Neural crest cell (in vitro differentiated cells): ENCODE results near the gene TDRD15. TPM values are rescaled to one million over a fixed set of nuclear protein-coding genes. Genes with fewer than 3 reads are reported as not detected.

Source experiments
- DNase-seq: peaks from one replicate; pipeline ENCODE4 v3.0.0; 2021; ENCODE audit warnings: low read depth, mixed read lengths, low spot score
- H3K27ac Mint-ChIP-seq: one replicate; pipeline ENCODE4 v1.8.0; 2021; ENCODE audit warnings: mild to moderate bottlenecking, mixed read lengths; ENCODE audit not compliant: unreplicated experiment
- H3K27me3 Mint-ChIP-seq: 2 replicates; pipeline ENCODE4 v1.8.0; 2021; ENCODE audit warnings: low read depth, mild to moderate bottlenecking, mixed read lengths
- H3K36me3 Mint-ChIP-seq: 2 replicates; pipeline ENCODE4 v1.8.0; 2021; ENCODE audit warnings: low read depth, mild to moderate bottlenecking, mixed read lengths
- H3K4me1 Mint-ChIP-seq: 2 replicates; pipeline ENCODE4 v1.8.0; 2021; ENCODE audit warnings: mixed read lengths
- H3K4me3 Mint-ChIP-seq: one replicate; pipeline ENCODE4 v1.8.0; 2021; ENCODE audit warnings: mild to moderate bottlenecking, mixed read lengths
- H3K9me3 Mint-ChIP-seq: 2 replicates; pipeline ENCODE4 v1.8.0; 2021; ENCODE audit warnings: mixed read lengths
- total RNA-seq: library from RNA; stranded (reverse); gene quantifications from 2 replicates; pipeline ENCODE4 v1.2.1, GENCODE V29; 2021
- TF ChIP-seq, protein P1 (sequence below): fragments of 200-600 bp; sonication (generic); conservative IDR thresholded peaks from 2 replicates; pipeline ENCODE4 v1.5.0; 2021; ENCODE audit warnings: antibody characterized with exemption, mild to moderate bottlenecking

TDRD15 gene
- total RNA-seq, 1 donor from 2014 or later: not detected

- no peak overlapping the region for H3K4me3 Mint-ChIP-seq
- no peak for DNase-seq
- no peaks in the 10 kb centered on the region for H3K27me3 Mint-ChIP-seq
- H3K9me3 Mint-ChIP-seq: no peaks in the 10 kb centered on the region
- H3K27ac Mint-ChIP-seq: no peak overlapping the region
- peaks cover 2% of the 10 kb centered on the region for H3K36me3 Mint-ChIP-seq
- no peaks in the 10 kb centered on the region for H3K4me1 Mint-ChIP-seq
- TF ChIP-seq, protein P1, sequence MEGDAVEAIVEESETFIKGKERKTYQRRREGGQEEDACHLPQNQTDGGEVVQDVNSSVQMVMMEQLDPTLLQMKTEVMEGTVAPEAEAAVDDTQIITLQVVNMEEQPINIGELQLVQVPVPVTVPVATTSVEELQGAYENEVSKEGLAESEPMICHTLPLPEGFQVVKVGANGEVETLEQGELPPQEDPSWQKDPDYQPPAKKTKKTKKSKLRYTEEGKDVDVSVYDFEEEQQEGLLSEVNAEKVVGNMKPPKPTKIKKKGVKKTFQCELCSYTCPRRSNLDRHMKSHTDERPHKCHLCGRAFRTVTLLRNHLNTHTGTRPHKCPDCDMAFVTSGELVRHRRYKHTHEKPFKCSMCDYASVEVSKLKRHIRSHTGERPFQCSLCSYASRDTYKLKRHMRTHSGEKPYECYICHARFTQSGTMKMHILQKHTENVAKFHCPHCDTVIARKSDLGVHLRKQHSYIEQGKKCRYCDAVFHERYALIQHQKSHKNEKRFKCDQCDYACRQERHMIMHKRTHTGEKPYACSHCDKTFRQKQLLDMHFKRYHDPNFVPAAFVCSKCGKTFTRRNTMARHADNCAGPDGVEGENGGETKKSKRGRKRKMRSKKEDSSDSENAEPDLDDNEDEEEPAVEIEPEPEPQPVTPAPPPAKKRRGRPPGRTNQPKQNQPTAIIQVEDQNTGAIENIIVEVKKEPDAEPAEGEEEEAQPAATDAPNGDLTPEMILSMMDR: no peak
Observed at GRCh38 chr2:21183306-21183705, 59.5 kb downstream of the TDRD15 start.

DNA sequence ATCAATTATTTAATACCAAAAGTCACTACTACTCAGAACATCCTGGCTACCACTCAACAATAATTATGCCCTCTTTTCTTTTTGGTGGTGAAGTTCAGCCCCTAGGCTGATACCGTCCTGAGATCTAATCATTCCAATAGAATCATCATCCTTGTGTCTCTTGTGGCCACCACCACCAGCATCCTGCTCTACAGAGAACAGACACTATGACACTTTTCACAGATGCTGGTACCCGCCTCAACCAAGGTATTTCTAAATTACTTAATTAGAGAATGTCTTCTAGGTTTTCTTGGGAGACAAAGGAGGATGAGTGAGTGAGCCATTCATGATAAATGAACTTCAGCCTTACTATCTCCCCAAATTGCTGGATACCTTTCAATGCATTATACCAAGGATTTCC, 60.0 kb downstream of the TDRD15 start:
- Mint-ChIP-seq H3K36me3 (peaks cover 2% of the 10 kb centered on the region), H3K27me3 (no peaks in the 10 kb centered on the region), H3K4me3 (no peak overlapping the region), H3K4me1 (no peaks in the 10 kb centered on the region), H3K9me3 (no peaks in the 10 kb centered on the region), H3K27ac (no peak overlapping the region)
- TF ChIP-seq, protein P1: no peak
- DNase-seq: no peak

GRCh38 chr2:21191535-21191934, 67.8 kb downstream of the TDRD15 start:
- TF ChIP-seq, protein P1: no peak
- H3K27ac Mint-ChIP-seq: no peak overlapping the region
- H3K4me3 Mint-ChIP-seq: no peak overlapping the region
- peaks cover 2% of the 10 kb centered on the region for H3K9me3 Mint-ChIP-seq
- H3K36me3 Mint-ChIP-seq: peaks cover 2% of the 10 kb centered on the region
- DNase-seq: no peak
- peaks cover 23% of the 10 kb centered on the region for H3K4me1 Mint-ChIP-seq
- H3K27me3 Mint-ChIP-seq: no peaks in the 10 kb centered on the region

Other genes starting within 250 kb of the TDRD15 start
- gene APOB, start 79.9 kb upstream of the TDRD15 start, total RNA-seq: 0.07 and 0.09 TPM in 2 replicates